ENCODE results near the gene RPS19.

Gene RPS19
- long read RNA-seq, donor 1, transcript RPS19-206 (6 exons, 2,359 nt) = major isoform, 1,718 of 2,887 reads
- long read RNA-seq, donor 1, transcript RPS19-201 (6 exons, 500 nt) = minor isoform, 6 of 2,887 reads
- long read RNA-seq, donor 1, partial matches to known transcripts = 1,127 of 2,887 reads
- long read RNA-seq, donor 1, other reads (novel, unspliced or antisense) = 31 of 2,887 reads
- long read RNA-seq, donor 2, transcript RPS19-201 (6 exons, 500 nt) = minor isoform, 5 of 2,076 reads
- long read RNA-seq, donor 2, transcript RPS19-207 (6 exons, 668 nt) = minor isoform, 5 of 2,076 reads
- long read RNA-seq, donor 2, transcript RPS19-206 (6 exons, 2,359 nt) = major isoform, 1,068 of 2,076 reads
- long read RNA-seq, donor 2, transcript RPS19-205 (3 exons, 601 nt) = minor isoform, 9 of 2,076 reads
- long read RNA-seq, donor 2, partial matches to known transcripts = 983 of 2,076 reads
- long read RNA-seq, donor 2, other reads (novel, unspliced or antisense) = 6 of 2,076 reads
- long read RNA-seq, donor 3, transcript RPS19-206 (6 exons, 2,359 nt) = major isoform, 699 of 1,105 reads
- long read RNA-seq, donor 3, partial matches to known transcripts = 400 of 1,105 reads
- long read RNA-seq, donor 3, other reads (novel, unspliced or antisense) = 0 of 1,105 reads
- long read RNA-seq, donor 4, transcript RPS19-206 (6 exons, 2,359 nt) = major isoform, 1,124 of 1,843 reads
- long read RNA-seq, donor 4, transcript RPS19-205 (3 exons, 601 nt) = minor isoform, 7 of 1,843 reads
- long read RNA-seq, donor 4, partial matches to known transcripts = 695 of 1,843 reads
- long read RNA-seq, donor 4, other reads (novel, unspliced or antisense) = 14 of 1,843 reads
- long read RNA-seq, donor 5, transcript RPS19-206 (6 exons, 2,359 nt) = major isoform, 1,518 of 2,212 reads
- long read RNA-seq, donor 5, transcript RPS19-205 (3 exons, 601 nt) = minor isoform, 6 of 2,212 reads
- long read RNA-seq, donor 5, transcript RPS19-207 (6 exons, 668 nt) = minor isoform, 6 of 2,212 reads
- long read RNA-seq, donor 5, partial matches to known transcripts = 661 of 2,212 reads
- long read RNA-seq, donor 5, other reads (novel, unspliced or antisense) = 18 of 2,212 reads
- long read RNA-seq, donor 6, transcript RPS19-206 (6 exons, 2,359 nt) = major isoform, 1,296 of 2,282 reads
- long read RNA-seq, donor 6, transcript RPS19-205 (3 exons, 601 nt) = minor isoform, 11 of 2,282 reads
- long read RNA-seq, donor 6, partial matches to known transcripts = 963 of 2,282 reads
- long read RNA-seq, donor 6, other reads (novel, unspliced or antisense) = 5 of 2,282 reads
- long read RNA-seq, donor 7 = 0 reads
- long read RNA-seq, donor 8, transcript RPS19-206 (6 exons, 2,359 nt) = major isoform, 1,079 of 1,722 reads
- long read RNA-seq, donor 8, partial matches to known transcripts = 616 of 1,722 reads
- long read RNA-seq, donor 8, other reads (novel, unspliced or antisense) = 18 of 1,722 reads

DNA sequence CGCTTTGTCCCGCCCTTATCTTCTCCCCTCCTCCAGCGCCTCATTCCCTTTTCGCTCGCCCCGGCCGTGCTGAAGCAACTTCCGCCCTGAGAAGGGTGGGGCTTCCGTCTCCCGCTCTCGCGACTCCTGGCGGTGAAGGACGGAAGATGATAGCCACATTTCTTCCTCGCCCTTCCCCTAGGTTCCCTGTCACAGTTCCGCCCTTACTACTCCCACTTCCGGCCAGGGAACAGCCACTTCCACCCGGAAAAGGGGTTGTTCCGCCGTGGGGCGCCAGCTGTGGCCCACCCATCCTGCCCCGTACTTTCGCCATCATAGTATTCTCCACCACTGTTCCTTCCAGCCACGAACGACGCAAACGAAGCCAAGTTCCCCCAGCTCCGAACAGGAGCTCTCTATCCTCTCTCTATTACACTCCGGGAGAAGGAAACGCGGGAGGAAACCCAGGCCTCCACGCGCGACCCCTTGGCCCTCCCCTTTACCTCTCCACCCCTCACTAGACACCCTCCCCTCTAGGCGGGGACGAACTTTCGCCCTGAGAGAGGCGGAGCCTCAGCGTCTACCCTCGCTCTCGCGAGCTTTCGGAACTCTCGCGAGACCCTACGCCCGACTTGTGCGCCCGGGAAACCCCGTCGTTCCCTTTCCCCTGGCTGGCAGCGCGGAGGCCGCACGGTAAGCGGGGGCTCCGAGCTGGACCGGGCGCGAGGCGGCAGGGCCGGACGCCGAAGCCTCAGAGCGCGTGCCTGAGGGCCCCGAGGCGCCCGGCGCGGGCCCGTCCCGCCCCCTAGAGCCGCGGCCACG, at the start of gene RPS19:
TSS of gene RPS19 (plus strand) at position 638 of the 801 bp plus-strand sequence. CDS start 520 bp downstream, outside the sequence.
- DNase-seq = peak; percentile 99

DNA sequence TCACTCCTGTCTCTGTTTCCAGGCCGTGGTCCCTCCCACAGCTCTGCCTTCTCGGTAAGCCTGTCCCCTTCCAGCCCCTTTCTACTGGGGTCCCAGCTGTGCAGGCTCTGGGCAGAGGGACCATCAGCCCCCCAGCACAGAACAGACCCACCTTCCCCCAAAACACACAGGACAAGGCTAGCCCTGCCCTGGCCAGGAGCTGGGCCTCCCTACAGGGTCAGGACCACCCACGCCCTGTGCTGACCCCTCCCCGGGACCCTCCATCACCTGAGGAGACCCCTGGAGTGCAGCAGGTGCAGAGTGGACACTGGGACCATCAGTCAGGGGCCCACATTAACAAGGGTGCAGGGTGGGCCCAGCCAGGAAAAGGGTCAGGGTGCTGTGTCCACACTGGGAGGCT, 49.8 kb upstream of the RPS19 start:
- DNase-seq = no peak

DNA sequence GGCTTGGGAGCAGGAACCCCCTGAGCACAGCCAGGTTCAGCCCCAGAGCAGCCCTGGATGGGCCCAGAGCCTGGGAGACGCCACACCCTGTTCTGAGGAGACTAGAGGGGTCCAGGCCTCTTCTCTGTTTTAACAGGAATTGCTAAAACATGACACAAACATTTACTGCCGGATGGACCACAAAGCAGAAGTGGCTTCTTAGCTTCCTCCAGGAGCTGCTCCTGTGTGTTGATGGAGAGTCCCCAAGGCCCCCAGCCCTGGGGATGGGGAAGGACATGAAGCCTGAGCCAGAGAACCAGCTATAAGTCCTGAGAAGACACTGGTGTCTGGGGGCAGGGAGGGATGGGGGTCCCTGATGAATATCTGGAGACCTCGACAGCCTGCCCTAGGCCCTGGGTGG, 49.0 kb upstream of the RPS19 start:
- no peak for DNase-seq

DNA sequence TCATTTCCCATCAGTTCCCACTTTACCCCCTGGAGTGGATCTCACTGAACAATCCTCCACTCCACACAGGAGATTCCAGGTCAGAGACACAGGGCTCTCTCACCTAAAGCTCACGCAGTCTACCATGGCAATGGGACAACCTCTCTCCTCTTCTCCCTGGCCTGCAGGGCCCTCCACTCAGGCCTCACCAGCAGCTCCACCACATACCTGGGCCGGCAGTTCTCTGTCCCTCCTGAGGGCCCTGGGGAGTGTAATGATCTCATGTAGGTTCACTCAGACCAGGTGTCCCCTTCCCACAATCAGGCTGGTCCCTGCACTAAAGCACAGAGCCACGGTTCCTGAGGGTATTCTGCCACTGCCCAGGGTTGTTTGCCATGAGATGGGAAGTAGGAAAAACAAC, 48.1 kb upstream of the RPS19 start:
- DNase-seq = no peak

DNA sequence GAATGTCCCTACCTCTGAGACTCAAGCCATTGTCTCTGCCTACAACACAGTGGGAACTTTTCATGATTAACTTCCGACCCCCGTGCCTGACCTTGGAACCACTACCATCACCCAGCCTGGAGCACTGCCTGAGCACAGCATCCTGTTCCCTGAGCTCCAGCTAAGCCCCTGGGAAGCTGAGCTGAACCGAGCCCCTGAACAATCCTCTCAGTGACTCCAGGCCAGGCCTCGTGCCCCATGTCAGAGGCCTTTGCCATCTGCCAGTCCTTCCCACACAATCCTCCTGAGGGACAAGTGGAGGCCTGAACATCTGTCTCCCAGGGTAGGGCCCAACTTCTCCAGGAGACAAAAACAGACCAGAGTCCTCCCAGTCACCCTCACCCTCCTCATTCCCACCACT, 46.1 kb upstream of the RPS19 start:
- no peak for DNase-seq

DNA sequence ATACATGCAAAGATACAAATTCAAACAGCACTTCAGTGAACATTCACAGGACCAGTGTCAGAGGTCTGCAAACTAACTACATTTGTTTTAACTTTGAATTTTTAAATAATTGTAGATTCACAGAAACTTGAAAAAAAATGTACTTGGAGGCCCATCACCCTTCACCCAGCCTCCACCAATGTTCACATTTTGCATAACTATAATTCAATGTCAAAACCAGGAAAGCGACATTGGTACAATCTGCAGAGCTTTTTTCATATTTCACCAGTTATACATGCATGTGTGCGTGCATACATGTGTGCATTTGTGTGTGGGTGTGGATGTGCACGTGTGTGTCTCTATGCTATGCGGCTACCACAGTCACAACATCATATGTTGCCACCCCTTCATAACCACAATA, 44.8 kb upstream of the RPS19 start:
- no peak for DNase-seq

DNA sequence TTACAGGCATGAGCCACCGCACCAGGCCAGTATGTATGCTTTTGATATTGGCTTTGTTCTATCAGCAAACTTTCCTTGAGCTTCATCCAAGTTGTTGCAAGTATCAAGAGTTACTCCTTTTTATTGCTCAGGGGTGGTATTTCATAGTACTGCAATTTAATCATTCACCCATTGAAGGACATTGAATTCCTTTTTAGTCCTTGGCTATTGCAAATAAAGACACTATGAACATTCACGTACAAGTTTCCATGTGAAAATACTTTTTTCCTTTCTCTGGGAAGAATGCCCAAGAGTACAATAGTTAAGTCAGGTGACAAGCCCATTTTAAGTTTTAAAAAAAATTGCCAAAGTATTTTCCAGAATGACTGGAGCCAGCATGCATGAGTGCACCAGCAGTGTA, 43.3 kb upstream of the RPS19 start:
- DNase-seq = no peak

DNA sequence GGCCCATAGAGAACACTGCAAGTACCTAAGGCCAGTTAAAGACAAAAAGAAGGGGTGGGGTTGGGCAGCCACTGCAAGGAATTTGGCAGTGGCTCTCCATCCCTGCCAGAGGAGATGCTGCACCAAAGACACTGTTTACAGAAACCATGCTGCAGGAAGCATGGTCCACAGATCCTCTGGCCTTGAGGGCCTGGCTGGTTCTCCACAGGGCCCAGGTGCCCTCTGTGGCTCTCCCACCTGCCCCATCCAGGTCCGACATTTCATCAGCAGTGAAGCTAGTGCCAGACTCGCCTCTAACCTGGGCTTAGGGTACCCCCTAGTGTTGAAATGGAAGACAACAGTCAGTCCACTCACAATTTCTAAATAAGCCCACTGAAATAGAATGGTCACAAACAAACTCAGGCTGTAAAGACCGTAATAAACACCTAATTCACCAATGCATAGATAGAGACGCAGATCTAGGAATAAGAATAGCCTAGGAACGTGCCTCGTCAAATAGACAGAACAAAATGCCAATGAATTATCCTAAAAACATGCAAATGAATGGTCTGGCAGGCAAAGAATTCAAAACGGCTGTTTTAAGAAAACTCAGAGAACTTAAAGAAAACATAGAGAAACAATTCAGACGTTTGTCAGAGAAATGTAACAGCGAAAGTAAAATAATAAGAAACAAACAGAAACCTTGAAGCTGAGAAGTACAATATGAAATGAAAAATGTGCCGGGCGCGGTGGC, 38.9 kb upstream of the RPS19 start:
- DNase-seq = peak; percentile 12

DNA sequence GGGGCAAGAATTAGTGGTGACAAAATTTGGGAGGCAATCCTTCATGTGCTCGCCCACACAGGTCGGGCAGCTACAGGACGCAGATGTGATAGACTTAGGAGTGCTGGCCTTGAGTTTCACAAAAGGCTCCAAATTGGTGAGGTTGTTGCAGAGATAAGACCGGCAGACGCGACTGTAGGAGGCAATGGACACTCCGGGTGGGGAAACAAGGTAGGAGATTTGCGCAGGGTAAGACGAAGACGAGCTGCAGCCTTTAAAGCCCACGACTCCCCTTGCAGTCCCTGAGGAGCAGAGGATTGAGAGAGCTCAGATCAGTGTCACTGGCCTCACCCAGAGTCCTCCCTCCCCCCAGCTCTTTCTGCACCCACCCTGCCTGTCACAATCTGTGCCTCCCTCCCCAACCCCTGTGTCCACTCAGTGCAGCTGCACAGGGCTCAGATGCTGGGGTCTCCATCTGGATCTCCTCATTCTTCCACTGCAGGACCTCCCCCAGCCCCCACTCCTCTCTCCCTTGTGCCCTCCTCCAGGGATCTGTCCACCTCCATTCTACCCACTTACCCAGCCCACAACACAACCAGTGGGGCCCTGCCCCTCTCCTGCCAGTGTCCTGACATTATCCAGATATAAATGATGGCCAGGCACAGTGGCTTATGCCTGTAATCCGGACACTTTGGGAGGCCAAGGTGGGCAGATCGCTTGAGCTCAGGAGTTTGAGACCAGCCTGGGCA, 21.9 kb upstream of the RPS19 start:
- DNase-seq = no peak

DNA sequence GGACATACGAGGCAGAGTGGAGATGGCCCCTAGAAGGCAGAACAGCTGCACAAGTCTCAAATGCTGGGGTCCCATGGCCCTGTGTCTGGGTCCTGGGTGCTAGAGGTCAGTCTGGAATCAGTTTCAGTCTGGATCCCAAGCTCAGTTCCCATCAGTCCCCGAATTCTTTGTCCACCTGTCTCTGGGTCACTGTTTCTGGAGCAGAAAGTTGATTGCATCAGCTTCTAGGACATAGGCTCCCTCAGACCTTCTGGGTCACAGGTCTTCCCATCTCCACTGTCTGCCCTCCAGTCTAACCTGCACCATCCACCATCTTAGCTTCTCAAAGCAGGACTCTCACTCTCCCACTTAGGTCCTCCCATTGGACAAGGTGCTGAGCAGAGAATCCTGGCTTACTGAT, 20.8 kb upstream of the RPS19 start:
- DNase-seq = no peak

DNA sequence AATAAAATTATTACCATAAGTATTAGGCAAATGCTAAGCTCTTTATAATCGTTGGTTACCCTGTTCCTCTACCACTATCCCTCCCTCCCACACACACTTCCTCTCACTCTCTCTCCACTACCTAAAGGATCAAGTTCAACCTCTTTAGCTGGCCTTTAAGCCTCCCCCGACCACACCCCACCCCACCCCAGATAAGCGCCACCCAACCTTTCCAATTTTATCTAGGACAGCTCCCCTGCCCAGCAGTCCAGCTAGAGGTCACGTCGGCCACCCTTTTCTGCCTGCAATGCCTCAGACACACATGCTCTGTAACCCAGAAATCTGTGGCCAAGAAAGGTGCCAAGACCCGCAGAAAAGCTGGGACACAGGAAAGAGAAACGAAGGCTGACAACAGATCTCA, 16.7 kb upstream of the RPS19 start:
- no peak for DNase-seq

DNA sequence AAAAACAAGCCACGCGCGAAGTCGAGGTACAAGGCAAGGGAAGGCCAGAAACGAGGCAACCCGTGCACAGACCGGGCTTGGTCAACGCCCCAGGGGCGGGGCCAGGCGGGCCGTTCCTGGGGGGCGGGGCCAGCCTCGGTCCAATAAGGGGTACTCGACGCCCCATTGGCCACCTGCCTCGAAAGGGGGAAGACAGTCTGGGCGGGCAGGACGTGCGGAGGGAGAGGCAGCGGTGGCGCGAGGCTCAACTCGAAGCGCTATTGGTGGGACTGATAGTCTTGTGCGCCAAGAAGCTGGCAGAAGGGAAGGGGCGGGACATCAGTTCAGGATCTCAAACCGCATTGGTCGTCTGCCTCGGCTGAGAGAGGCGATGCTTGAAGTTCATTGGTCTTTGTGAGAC, 15.5 kb upstream of the RPS19 start, which contains the start of gene LYPD4:
TSS of gene LYPD4 (minus strand) at position 83 of the 400 bp plus-strand sequence. CDS start 5,398 bp downstream, outside the sequence.
- no peak for DNase-seq

DNA sequence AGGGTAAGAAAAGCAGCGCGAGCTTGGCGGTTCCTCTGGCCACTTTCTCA, 15.2 kb upstream of the RPS19 start, which contains the start of gene DMRTC2:
TSS of gene DMRTC2 (plus strand) at position 42 of the 50 bp plus-strand sequence. CDS start 2,387 bp downstream, outside the sequence.
- no peak for DNase-seq

DNA sequence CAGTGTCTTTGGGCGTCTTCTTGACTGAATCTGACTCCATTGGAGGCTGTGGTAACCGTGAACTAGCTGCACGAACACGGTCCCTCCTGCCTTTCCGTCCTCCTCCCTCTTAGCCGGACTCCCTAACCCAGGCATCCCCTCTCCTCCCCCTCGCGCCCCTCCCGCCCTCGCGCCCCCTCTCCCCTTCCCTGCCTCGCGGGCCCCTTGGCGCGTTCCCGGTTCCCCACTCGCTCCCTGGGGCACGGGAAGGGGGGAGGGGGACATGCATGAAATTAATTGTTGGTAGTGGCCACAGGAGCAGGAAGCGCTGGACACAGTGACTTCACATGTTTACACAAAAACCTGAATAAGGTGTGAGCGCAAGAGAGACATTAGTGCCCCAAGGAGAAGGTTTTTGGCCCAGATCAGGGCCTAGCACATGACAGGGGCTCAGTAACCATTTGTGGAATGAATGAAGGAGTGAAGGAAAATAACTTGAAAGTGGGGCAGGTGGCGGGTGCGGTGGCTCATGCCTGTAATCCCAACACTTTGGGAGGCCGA, 14.9 kb upstream of the RPS19 start:
- no peak for DNase-seq

DNA sequence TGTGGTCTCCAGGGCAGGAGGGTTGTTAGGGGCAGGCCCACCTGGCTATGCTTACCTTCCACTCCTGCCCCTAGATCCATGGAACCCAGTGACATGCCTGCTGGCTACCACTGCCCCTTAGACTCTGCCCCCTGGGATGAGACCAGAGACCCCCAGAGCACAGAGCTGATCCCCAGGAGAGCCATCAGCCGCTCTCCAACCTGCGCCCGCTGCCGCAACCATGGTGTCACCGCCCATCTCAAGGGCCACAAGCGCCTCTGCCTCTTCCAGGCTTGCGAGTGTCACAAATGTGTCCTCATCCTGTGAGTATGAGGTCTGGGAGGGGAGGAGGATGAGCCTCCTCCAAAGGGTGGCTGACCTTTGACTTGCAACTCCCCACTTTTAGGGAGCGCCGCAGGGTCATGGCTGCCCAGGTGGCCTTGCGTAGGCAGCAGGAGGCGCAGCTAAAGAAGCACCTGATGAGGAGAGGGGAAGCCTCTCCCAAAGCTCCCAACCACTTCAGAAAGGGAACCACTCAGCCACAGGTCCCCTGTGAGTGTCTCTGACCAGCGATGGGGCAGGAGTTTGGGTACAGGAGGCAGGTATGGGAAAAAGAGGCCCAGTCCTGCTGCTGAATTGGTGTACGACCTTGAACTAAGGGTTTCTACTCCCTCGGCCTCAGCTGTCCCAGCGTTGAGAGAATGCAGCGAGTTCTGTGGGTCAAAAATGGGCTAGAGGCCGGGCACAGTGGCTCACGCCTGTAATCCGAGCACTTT, 12.5 kb upstream of the RPS19 start:
- no peak for DNase-seq

DNA sequence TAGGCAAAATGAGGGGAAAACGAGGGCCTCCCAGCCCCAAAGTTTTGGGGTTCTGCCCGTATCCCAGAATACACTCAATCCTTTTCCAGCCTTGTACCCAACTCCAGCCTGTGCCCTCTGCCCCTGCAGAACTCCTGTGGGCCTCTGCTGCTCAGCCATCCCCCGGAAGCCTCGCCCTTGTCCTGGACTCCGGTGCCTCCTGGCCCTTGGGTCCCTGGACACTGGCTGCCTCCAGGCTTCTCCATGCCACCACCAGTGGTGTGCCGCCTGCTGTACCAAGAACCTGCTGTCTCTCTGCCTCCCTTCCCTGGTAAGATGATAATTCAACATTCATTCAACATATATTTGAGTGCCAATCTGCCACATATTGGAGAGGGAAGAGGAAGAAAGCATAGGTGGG, 11.4 kb upstream of the RPS19 start:
- DNase-seq = no peak

DNA sequence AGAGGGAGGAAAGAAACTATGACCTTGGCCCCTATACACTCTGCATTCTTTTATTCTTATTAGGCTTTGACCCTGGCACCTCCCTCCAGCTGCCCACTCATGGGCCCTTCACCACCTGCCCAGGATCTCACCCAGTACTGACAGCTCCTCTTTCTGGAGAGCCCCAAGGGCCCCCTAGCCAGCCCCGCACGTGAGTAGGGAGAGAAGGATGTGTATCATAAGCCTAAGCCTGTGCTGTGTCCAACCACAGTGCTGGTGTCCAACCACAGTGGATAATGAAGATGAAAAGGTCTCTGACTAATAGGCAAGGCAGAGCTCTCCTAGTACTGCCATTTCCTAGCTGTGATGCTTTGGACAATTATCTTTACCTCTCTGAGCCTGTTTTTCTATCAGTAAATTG, 11.0 kb upstream of the RPS19 start:
- no peak for DNase-seq

DNA sequence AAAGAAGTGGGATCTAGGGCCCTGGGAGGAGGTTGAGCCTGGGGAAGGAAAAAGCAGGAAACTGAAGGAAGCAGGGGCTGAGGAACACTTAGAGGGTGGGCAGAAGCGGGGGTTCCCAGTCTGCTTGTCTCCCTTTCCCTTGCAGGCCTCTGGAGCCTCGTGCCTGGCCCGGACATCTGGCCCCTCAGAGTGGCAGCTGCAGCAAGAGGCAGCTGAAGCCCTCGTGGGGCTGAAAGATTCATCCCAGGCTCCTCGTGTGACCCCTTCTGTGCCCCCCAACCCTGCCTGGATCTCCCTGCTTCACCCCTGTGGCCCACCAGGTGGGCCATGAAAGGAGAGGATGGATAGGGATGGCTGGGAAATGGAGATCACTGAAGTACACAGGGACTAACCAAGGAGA, 9.7 kb upstream of the RPS19 start:
- no peak for DNase-seq

DNA sequence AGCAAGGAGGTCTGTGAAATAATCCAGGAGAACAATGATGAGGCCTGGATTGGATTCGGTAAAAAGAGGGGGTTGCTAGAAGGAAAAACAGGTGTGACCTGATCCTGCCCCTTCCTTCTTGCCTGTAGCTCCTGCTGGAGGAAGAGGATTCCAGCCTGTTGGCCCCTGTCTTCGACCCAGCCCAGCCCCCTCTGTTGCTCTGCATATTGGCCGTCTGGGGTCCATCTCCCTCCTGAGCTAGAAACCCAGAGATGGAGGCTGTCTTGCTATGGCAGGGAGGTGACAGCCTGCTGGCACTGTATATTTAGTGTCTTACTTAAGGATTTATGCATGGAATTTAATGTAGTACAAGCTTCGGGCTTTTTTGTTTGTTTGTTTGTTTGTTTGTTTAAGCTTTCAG, 8.6 kb upstream of the RPS19 start:
- DNase-seq = no peak

All from right kidney (tissue), 9 donors.